ENCODE results near the gene PMFBP1.

The PMFBP1 gene

DNA sequence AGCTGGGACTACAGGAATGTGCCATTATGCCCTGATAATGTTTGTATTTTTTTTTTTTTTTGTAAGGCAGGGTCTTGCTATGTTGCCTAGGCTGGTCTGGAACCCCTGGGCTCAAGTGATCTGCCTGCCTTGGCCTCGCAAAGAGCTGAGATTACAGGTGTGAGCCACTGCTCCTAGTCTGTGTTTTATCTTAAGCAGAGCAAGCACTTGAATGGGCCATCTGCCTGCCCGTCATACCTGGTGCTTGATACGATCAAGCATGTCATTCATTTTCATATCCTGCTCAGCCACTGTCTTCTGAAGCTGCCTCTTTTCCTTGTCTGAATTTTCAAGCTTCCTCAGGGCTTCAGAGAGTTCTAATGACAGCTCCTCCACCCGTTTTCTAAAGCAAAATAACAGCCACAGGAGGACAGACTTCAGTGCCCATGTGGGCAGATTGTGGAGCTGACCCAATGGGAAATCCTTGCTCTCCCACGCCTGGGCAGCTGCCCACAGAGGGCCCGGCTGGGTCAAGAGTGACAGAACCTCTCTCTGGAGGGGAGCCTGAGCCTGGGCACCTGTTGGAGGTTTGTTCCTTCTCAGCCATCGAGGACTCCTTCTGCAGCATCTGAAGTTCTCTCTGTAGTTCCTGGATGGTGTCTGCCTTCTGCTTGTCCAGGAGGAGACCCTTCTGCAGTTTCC lies 41.8 kb downstream of the PMFBP1 start:
- no peak for DNase-seq

GRCh38 chr16:72128701-72129100 lies 43.3 kb downstream of the PMFBP1 start:
- DNase-seq, result no peak

DNA sequence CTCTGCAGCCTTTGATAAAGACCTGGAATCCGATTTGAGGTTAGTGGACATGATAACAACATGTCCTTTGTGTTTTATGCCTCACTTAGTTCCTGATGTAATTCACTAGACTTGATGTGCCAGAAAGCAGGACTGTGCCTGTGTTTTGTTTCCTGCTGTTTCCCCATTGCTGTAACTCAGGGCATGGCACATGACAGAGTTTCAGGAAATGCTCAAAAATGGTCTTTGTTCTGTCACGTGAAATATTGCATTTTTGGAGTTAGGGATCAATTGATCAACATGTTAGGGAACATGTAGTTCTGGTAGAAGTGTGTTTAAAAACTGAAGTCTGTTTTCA lies 45.6 kb downstream of the PMFBP1 start:
- DNase-seq, result no peak

- DNase-seq, result no peak
Measured at GRCh38 chr16:72125635-72126428, 46.1 kb downstream of the PMFBP1 start.

- no peak for DNase-seq
Measured at GRCh38 chr16:72124761-72125634, 47.0 kb downstream of the PMFBP1 start.

DNA sequence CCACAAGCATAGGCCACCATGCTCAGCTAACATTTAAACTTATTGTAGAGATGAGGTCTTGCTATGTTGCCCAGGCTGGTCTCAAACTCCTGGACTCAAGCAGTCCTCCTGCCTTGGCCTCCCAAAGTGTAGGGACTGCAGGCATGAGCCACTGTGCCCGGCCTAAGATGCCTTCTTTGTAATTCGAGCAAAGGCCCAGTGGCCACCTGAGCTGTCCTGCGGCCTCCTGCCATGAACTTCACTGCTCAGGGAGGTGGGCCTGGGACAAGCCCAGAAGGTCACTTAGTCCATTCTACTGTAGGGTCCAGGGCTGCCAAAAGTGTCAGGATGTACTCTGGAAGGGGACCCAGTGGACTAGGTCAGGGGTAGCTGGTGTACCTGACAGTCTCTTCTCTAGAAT lies 47.8 kb downstream of the PMFBP1 start:
- DNase-seq, result no peak

GRCh38 chr16:72123426-72123825 lies 48.5 kb downstream of the PMFBP1 start:
- DNase-seq, result no peak

DNA sequence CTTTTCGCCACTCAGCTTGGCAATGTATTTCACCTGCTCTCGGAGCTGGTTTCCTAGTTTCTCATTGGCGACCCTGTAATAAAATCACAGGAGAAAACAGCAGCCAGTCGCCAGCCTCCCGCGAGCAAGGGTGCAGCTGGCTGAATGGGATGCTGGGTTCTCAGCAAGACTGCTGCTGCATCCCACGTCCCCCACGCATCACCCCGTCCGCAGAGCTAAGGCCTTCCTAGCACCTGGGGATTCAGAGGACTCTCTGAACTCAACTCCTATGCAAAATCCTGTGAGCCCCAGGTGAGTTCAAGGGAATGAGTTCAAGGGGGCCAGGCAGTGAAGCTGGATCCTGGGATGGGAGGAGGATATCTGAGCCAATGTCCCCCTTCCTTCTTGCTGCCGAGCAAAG lies 49.0 kb downstream of the PMFBP1 start:
- DNase-seq, result no peak

GRCh38 chr16:72122308-72122707 lies 49.6 kb downstream of the PMFBP1 start:
- no peak for DNase-seq

- DNase-seq, result no peak
Measured at GRCh38 chr16:72120026-72120425, 51.9 kb downstream of the PMFBP1 start.

- no peak for DNase-seq
Measured at GRCh38 chr16:72113616-72113945, 58.4 kb downstream of the PMFBP1 start.

DNA sequence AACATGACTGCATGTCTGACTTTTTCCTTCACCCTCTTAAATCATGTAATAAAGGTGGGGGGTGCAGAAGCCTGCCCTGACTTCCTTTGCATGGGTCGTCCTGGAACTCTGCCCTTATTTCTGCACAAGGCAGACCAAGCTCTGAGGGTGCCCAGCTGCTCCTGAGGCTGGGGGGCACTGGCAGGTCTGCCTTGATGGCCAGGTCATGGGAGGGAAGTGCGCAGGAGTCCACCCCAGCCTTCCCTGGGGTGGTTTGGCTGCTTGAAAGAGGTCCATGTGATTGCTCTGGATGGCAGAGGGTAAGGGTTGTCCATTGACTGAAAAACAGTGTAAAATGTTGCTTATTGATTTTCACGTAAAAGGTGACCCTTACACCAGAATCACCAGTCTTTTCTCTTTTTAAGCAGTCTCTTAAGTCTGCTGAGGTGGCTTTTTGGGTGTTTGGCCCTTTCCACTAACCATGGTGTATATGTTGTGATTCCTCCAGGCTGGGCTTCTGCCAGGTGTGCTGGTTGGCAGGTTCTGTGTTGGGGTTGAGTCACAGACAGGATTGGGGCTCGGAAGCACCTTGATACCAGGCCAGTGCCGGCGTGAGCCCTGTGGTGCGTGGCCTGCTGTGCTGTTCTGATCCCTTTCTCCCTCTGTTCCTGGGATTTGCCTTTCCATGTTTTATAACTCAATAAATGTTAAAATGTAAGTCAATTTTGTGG lies 58.9 kb downstream of the PMFBP1 start:
- DNase-seq, result no peak

- no peak for DNase-seq
Measured at GRCh38 chr16:72112452-72112792, 59.5 kb downstream of the PMFBP1 start.

DNA sequence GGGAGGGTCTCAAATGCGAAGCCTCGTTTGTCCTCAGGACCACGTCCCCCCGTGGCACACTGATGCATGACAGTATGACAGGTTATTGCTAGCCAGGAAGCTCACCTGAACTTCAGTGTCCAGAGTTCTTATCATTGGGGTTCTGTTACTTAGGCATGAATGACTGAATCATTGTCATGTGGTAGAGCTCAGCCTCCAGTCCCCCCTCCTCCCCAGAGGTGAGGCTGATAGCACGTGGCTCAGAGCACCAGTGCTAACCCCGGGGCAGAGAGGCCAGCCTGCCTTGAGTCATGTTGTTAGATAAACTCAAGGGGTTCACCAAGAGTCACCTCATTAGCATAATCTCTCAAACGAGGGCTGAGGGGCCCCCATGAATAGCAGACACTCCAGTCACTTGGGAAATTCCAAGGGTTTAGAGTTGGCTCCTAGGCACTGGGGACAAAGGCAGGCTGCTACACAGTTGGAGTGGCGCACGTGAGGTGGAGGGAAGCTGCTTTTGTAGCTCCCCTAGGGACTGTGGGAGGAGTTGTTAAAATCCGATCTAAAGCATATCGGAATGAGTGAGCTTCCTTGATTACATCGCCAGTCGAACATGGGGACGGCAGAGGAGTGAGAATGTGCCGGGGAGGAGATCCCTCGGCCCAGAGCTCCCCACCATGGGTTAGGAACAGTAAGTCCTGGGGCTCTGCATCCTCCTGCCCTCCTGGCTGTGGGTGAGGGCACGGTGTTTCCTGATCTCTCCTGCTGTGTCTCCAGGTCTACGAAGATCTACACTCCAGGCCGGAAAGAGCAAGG lies 60.1 kb downstream of the PMFBP1 start:
- no peak for DNase-seq

DNA sequence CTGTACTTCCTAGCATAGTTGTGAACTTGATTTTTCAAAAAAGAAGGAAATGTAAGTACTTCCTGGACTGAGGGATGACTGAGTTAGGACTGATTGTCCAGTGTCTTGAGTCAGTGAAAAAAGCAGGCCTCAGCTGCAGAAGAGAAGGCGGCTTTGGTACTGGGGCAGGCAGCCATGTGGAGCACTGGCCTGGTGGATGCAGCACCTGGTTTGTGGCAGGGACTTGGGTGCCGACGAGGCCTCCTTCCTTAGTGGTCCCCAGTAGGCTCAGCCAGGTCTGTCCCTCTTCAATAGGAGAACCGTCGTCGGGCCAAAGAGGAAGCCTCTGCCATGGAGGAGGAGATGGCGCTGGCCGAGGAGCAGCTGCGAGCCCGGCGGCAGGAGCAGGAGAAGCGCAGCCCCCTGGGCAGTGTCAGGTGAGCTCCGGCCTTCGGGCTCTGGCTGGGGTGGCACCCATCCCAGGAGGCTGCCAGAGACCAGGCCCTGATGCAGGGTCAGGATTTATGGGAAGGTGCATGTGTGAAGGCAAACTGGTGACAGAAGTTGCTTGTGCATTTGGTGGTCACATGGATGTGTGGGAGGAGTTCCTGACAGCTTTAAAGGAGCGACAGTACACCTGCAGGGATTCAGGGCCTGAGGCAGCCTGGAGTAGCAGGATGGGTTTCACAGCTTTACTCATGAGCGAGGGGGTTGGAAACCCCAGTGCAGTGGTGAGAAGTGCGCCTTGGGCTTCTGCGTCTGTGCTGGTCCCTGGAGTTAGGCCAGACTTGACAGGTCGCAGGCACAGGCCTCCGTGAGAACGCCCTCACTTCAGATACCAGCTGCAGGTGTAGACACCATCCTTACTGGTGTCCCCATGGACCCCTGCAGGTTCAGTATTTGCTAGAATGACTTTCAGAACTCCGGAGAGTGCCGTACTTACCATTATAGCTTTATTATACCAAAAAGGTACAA lies 61.0 kb downstream of the PMFBP1 start:
- DNase-seq, result no peak

GRCh38 chr16:72109966-72110530 lies 61.9 kb downstream of the PMFBP1 start:
- no peak for DNase-seq

DNA sequence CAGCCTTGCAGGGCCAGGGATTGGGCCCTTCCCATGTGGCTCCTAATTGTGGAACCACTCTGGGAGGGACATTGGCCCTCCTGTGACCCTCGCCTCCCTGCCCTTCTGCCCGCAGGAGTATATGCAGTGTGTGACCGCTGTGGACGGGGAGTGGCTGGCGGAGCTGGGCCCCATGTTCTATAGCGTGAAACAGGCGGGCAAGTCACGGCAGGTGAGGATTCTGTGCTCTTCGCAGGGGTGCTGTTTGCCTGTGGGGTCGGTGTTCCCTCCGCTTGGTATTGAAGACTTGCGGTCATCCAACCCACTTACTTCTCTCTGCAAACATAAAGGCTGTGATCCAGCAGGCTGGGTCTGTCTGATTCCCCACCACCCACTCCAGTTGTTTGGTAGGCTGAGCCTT lies 62.7 kb downstream of the PMFBP1 start:
- DNase-seq, result no peak

DNA sequence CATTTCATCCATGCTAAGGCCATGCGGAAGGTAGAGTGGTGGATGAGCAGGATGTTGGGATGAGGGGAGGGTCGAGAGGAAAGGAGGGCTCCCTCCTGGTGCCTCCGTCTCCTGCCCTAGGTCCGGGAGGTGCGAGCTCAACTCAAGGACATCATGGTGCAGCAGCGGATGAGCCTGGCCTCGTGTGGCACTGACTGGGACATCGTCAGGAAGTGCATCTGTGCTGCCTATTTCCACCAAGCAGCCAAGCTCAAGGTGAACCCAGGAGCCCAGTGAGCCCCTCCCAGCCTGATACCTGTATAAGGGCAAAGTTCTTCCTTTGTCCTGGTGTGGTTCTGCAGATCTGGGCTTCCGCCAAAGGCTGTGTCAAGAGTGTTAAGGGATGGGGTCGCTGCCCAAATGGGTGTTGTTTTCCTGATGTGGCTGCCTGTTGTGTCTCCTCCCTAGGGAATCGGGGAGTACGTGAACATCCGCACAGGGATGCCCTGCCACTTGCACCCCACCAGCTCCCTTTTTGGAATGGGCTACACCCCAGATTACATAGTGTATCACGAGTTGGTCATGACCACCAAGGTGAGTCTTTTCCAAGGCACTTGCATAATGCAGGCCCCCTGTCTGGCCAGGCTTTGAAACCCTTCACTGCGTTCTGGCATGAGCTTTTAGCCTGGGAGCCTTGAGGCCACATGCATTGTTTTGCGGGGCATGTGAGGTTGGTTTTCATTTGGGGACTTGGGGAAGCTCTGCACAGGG lies 63.4 kb downstream of the PMFBP1 start:
- no peak for DNase-seq

- DNase-seq, result no peak
Measured at GRCh38 chr16:72107371-72107770, 64.6 kb downstream of the PMFBP1 start.

GRCh38 chr16:72105978-72106377 lies 66.0 kb downstream of the PMFBP1 start:
- no peak for DNase-seq
